ENCODE results near the gene PAIP2B. TPM values are rescaled to one million over a fixed set of nuclear protein-coding genes. Genes with fewer than 3 reads are reported as not detected.

The PAIP2B gene
- total and polyA plus RNA-seq, 8 donors, result 4.9 to 14.1 (median 8.1) TPM

DNA sequence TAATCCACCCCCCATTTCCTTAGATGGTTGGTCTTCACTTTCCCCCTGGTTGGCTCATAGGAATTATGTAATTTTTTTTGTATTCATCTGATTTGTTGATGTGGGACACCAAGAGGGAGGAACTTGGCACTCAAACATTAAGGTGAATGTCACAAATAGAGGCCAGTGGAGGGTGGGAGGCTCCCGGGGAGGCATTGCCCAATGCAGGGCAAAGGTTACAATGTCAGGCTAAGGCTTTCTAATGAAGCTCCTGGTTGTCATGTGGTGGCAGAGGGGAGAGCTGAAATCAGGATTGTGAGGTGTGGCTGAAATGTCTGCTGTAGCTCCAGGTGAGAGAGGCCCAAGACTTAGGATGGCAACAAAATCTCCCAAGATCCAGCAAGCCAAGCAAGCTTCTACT lies 53.8 kb downstream of the PAIP2B start:
- WGBS, 5 donors, result 49 to 78% (median 61%) methylated on average over 1 of the region's 1 CpG
- H3K27me3 ChIP-seq, result no peaks in the 10 kb centered on the region
- DNase-seq, result no peak
- H3K4me1 ChIP-seq, result no peaks in the 10 kb centered on the region
- intact Hi-C loops (cut with DNase I; ENCODE audit: low total_unique reads), result no loop called here
- H3K36me3 ChIP-seq, result no peaks in the 10 kb centered on the region
- H3K27ac ChIP-seq, result no peak overlapping the region
- TF ChIP-seq POLR2A (IDR thresholded peaks at IDR 0.05), result no peak
- no peak for TF ChIP-seq POLR2AphosphoS5 (IDR thresholded peaks at IDR 0.05)
- TF ChIP-seq EP300 (IDR thresholded peaks at IDR 0.05), result no peak
- TF ChIP-seq, protein P1, sequence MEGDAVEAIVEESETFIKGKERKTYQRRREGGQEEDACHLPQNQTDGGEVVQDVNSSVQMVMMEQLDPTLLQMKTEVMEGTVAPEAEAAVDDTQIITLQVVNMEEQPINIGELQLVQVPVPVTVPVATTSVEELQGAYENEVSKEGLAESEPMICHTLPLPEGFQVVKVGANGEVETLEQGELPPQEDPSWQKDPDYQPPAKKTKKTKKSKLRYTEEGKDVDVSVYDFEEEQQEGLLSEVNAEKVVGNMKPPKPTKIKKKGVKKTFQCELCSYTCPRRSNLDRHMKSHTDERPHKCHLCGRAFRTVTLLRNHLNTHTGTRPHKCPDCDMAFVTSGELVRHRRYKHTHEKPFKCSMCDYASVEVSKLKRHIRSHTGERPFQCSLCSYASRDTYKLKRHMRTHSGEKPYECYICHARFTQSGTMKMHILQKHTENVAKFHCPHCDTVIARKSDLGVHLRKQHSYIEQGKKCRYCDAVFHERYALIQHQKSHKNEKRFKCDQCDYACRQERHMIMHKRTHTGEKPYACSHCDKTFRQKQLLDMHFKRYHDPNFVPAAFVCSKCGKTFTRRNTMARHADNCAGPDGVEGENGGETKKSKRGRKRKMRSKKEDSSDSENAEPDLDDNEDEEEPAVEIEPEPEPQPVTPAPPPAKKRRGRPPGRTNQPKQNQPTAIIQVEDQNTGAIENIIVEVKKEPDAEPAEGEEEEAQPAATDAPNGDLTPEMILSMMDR (IDR thresholded peaks at IDR 0.05), result no peak
- no peak overlapping the region for H3K4me3 ChIP-seq
- no peaks in the 10 kb centered on the region for H3K9me3 ChIP-seq

DNA sequence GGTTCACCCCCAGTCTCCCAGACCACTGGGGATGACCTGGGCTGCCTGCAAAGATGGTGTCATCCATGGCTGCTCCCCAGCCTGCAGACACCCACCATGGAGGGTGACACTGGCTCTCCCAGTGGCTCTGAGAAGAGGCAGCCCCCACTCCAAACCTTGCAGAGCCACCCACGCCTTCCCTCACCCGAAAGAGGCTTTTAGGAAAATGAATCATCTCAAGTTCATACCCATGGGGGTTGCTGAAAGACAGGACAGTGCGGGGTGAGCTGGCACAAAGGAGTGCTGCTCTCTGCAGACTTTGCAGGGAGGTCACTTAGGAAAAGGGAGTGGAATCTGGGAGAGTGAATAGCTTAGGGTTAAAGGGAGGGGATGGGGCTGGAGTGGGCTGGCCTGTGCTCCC lies 60.1 kb downstream of the PAIP2B start:
- Histone ChIP-seq H3K4me1 (no peaks in the 10 kb centered on the region), H3K9me3 (no peaks in the 10 kb centered on the region), H3K27me3 (no peaks in the 10 kb centered on the region), H3K27ac (no peak overlapping the region), H3K36me3 (no peaks in the 10 kb centered on the region), H3K4me3 (no peak overlapping the region)
- DNase-seq, result no peak
- WGBS, 5 donors, result 64 to 85% (median 74%) methylated on average over 2 to 3 of the region's 3 CpGs
- intact Hi-C loops (cut with DNase I; ENCODE audit: low total_unique reads), result no loop called here
- no peak for TF ChIP-seq POLR2A (IDR thresholded peaks at IDR 0.05)
- TF ChIP-seq POLR2AphosphoS5 (IDR thresholded peaks at IDR 0.05), result no peak
- TF ChIP-seq, protein P1 (IDR thresholded peaks at IDR 0.05), result no peak
- TF ChIP-seq EP300 (IDR thresholded peaks at IDR 0.05), result no peak

DNA sequence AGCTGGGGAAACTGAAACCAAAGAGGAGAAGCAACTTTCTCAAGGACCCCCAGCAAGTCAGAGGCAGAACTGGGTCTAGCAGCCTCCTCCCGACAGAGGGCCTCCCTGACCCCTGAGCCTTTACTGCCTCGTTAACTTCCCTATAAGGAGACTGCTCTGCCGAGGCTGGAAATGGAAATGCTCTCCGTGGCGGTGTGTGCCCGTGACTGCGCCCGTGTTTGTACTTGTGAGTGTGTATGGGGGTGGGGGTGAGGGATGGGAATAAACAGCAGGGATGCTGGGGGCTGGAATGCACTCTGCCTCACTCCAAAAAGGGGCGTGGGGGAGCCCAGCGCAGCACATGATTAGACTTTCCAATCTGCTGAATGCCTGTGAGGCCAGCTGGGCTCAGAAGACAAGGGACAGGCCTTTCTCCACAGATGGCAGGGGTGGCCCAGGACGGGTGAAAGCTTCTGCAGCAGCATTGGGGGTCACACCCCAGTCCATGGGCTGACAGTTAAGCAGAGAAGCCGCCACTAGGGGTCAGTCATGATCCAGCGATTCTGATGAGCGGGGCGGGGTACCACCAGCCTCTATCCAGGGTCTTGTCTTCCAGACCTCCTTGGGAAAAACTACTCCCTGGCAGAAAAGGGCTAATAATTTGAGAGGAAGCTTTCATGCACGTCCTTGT lies 69.6 kb downstream of the PAIP2B start:
- peaks cover 7 to 13% (median 10%) of the 10 kb centered on the region in 4 donors for H3K4me1 ChIP-seq
- H3K27ac ChIP-seq, result peak overlapping the region in 1 of 5 donors; percentile 29
- peak; percentile 59 to 81 for DNase-seq
- intact Hi-C loops (cut with DNase I; ENCODE audit: low total_unique reads), result no loop called here
- TF ChIP-seq EP300 (IDR thresholded peaks at IDR 0.05) (no peak), POLR2AphosphoS5 (IDR thresholded peaks at IDR 0.05) (no peak), POLR2A (IDR thresholded peaks at IDR 0.05) (no peak)
- TF ChIP-seq, protein P1 (IDR thresholded peaks at IDR 0.05), result peak in 5 of 7 experiments; percentile 41 to 64 (median 49)
- WGBS, 5 donors, result 3 to 14% (median 9%) methylated on average over 15 to 16 of the region's 16 CpGs
- no peaks in the 10 kb centered on the region for H3K36me3 ChIP-seq
- H3K9me3 ChIP-seq, result no peaks in the 10 kb centered on the region
- H3K4me3 ChIP-seq, result peak overlapping the region; percentile 8 to 22 (median 17)
- peaks cover 0 to 11% (median 7%) of the 10 kb centered on the region in 3 donors for H3K27me3 ChIP-seq

DNA sequence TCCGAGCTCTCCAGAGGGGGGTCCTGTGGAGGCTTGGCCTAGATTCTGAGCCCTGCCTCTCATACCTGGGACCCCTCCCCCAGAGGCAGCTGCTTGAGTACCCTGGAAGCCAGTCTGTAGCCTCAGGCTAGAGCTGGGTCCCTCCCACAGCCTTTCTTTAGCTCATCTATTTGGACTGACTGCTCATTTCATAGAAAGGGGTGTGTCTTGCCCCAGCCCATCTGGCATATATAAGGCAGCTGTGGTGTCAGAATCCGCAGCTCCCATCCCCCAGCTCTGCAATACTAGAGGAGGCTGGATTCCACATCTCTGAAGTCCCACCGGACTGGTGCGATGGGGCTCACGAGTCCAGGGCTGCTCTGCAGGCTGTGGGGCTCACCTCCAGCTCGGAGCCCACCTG lies 70.3 kb downstream of the PAIP2B start:
- Histone ChIP-seq H3K4me3 (peak overlapping the region in 2 of 4 donors; percentile 8 to 16), H3K27ac (no peak overlapping the region), H3K4me1 (peaks cover 7 to 13% (median 10%) of the 10 kb centered on the region in 4 donors), H3K36me3 (no peaks in the 10 kb centered on the region), H3K27me3 (peaks cover 0 to 11% (median 7%) of the 10 kb centered on the region in 3 donors), H3K9me3 (no peaks in the 10 kb centered on the region)
- 44 to 71% (median 53%) methylated on average over 6 of the region's 6 CpGs for WGBS, 5 donors
- peak in 1 of 2 donors; percentile 82 for DNase-seq
- intact Hi-C loops (cut with DNase I; ENCODE audit: low total_unique reads), result no loop called here
- no peak for TF ChIP-seq EP300 (IDR thresholded peaks at IDR 0.05)

DNA sequence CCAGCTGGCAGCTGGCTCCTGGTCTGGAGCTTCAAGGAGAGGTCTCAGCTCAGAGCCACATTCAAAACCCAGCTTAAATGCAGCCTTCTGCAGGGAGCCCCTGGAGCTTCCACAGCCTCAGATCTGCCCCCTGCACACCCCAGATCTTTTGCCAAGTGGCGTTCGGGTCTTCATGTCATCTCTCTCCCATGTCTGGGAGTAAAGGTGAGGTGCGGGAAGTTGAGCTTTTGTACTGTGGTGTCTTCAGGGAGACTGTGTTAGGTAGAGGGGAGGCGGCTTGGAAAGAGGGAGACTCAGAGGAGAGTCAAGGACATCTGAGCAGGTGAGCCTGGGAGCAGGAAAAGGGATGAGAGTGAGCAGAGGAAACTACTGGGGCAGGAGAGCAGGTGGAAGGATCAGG lies 71.1 kb downstream of the PAIP2B start:
- TF ChIP-seq, protein P1 (IDR thresholded peaks at IDR 0.05), result no peak
- TF ChIP-seq EP300 (IDR thresholded peaks at IDR 0.05), result no peak
- intact Hi-C loops (cut with DNase I; ENCODE audit: low total_unique reads), result no loop called here
- Histone ChIP-seq H3K36me3 (peaks cover 0 to 4% (median 3%) of the 10 kb centered on the region in 4 donors), H3K4me3 (no peak overlapping the region), H3K4me1 (peaks cover 7 to 13% (median 10%) of the 10 kb centered on the region in 4 donors), H3K9me3 (no peaks in the 10 kb centered on the region), H3K27ac (no peak overlapping the region), H3K27me3 (peaks cover 0 to 11% (median 7%) of the 10 kb centered on the region in 3 donors)
- DNase-seq, result no peak
- 80 to 93% (median 90%) methylated on average over 4 of the region's 4 CpGs for WGBS, 5 donors

Measured in stomach (tissue), 9 donors.